Measurements from ENCODE around the gene TMEM91. TPM values are rescaled to one million over a fixed set of nuclear protein-coding genes. Genes with fewer than 3 reads are reported as not detected.

TMEM91 gene
- total RNA-seq (23.6 and 27.5 TPM in 2 replicates), polyA plus RNA-seq (51.8 and 55.7 TPM in 2 replicates)

- Histone ChIP-seq H3K4me1 (ENCODE audit: insufficient read depth) (peaks cover 14% of the 10 kb centered on the region), H3K4me3 (peak within 1 kb of the TSS; percentile 80), H3K79me2 (peaks cover 23% of the 10 kb centered on the region), H3K36me3 (replicated peaks; ENCODE audit: insufficient read depth, low read depth) (no peaks in the 10 kb centered on the region), H3K27ac (peak within 1 kb of the TSS; percentile 74), H3K9me2 (replicated peaks; ENCODE audit: insufficient read depth) (no peaks in the 10 kb centered on the region), H4K20me1 (ENCODE audit: insufficient read depth, poor library complexity, severe bottlenecking) (peaks cover 4% of the 10 kb centered on the region), H3K9me3 (ENCODE audit: low read depth) (no peaks in the 10 kb centered on the region), H3K27me3 (no peaks in the 10 kb centered on the region), H3K4me2 (peak within 1 kb of the TSS; percentile 95), H2AFZ (peak within 1 kb of the TSS; percentile 92)
- DNase-seq (ENCODE audit: low spot score): peak; percentile 52
- no peak for TF ChIP-seq EZH2 (IDR thresholded peaks at IDR 0.05; ENCODE audit: borderline replicate concordance)
- no peak for TF ChIP-seq CTCF (IDR thresholded peaks at IDR 0.05; ENCODE audit: poor library complexity)
- no peak for TF ChIP-seq EZH2phosphoT487 (IDR thresholded peaks at IDR 0.05; ENCODE audit: low read depth, severe bottlenecking, unreplicated experiment)
- under 1% methylated on average over 47 of the region's 47 CpGs for WGBS (ENCODE audit: low lambda C conversion rate, missing lambda C conversion rate)
Observed at GRCh38 chr19:41376241-41376997, at the start of gene TMEM91. TSS of gene TMEM91 (plus strand) at chr19:41376533. CDS start at chr19:41378310, 1,777 bp downstream.

DNA sequence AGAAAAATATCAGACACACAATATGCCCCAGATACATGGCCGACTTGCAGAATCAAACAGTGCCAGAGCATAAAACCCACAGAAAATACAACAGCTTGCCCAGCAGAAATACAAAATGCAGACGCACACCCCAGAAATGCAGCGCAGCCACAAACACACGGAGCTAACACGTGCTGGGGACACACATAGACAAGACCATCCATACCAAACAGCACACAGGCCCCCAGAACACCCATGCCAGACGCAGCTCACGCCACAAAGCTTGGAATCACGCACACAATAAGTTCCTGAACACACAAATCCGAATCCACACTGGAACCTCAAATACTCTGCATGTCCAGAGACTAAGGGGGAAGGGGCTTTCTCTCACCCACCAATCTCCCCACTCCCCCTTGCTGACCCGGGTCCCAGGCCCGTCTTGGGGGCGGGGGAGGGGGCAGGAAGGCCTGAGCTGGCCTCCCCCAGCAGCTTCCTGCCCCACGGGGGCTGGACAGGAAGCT lies 49.2 kb upstream of the TMEM91 start:
- H3K9me2 ChIP-seq (replicated peaks; ENCODE audit: insufficient read depth): no peaks in the 10 kb centered on the region
- peak overlapping the region; percentile 100 for H3K27ac ChIP-seq
- peak overlapping the region; percentile 82 for H3K4me2 ChIP-seq
- H3K9me3 ChIP-seq (ENCODE audit: low read depth): no peaks in the 10 kb centered on the region
- 74% methylated on average over 12 of the region's 13 CpGs for WGBS (ENCODE audit: low lambda C conversion rate, missing lambda C conversion rate)
- H2AFZ ChIP-seq: no peak overlapping the region
- TF ChIP-seq EZH2 (IDR thresholded peaks at IDR 0.05; ENCODE audit: borderline replicate concordance) (no peak), CTCF (IDR thresholded peaks at IDR 0.05; ENCODE audit: poor library complexity) (no peak), EZH2phosphoT487 (IDR thresholded peaks at IDR 0.05; ENCODE audit: low read depth, severe bottlenecking, unreplicated experiment) (no peak)
- no peaks in the 10 kb centered on the region for H3K79me2 ChIP-seq
- no peaks in the 10 kb centered on the region for H3K27me3 ChIP-seq
- no peak overlapping the region for H3K4me3 ChIP-seq
- no peaks in the 10 kb centered on the region for H3K36me3 ChIP-seq (replicated peaks; ENCODE audit: insufficient read depth, low read depth)
- peaks cover 59% of the 10 kb centered on the region for H3K4me1 ChIP-seq (ENCODE audit: insufficient read depth)
- H4K20me1 ChIP-seq (ENCODE audit: insufficient read depth, poor library complexity, severe bottlenecking): no peaks in the 10 kb centered on the region
- DNase-seq (ENCODE audit: low spot score): no peak

DNA sequence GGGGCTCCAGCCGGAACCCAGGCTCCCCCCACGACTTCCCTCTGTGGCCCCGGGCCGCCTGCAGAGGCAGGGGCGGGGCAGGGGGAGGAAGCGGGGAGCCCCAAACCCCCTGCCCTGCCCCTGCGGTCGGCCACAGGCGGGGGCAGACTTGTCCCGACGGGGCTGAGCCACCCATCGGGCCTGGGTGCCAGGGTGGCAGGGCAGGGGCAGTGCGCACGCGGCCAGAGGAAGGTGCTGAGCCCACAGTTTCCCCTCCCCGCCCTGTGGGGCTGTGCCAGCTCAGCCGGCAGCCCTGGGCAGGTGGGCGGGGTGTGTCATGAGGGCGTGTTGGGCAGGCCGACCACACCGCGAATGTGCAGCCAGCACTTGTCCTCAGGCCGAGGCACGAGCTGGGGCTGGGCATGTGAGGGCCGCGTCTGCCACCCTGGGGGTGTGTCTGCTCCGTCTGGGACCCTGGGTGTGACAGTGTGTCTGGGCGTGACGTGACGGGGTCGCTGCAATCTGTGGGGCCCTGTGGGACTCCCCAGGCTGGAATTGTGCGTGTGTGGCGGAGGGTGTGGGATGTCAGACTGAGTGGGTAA lies 48.7 kb upstream of the TMEM91 start:
- Histone ChIP-seq H3K27ac (peak overlapping the region; percentile 23), H3K4me3 (no peak overlapping the region), H3K9me3 (ENCODE audit: low read depth) (no peaks in the 10 kb centered on the region), H3K4me1 (ENCODE audit: insufficient read depth) (peaks cover 53% of the 10 kb centered on the region), H3K9me2 (replicated peaks; ENCODE audit: insufficient read depth) (no peaks in the 10 kb centered on the region), H2AFZ (no peak overlapping the region), H3K36me3 (replicated peaks; ENCODE audit: insufficient read depth, low read depth) (no peaks in the 10 kb centered on the region), H4K20me1 (ENCODE audit: insufficient read depth, poor library complexity, severe bottlenecking) (no peaks in the 10 kb centered on the region), H3K27me3 (no peaks in the 10 kb centered on the region), H3K79me2 (no peaks in the 10 kb centered on the region), H3K4me2 (no peak overlapping the region)
- no peak for DNase-seq (ENCODE audit: low spot score)
- WGBS (ENCODE audit: low lambda C conversion rate, missing lambda C conversion rate): 82% methylated on average over 19 of the region's 33 CpGs
- TF ChIP-seq EZH2phosphoT487 (IDR thresholded peaks at IDR 0.05; ENCODE audit: low read depth, severe bottlenecking, unreplicated experiment) (no peak), CTCF (IDR thresholded peaks at IDR 0.05; ENCODE audit: poor library complexity) (no peak), EZH2 (IDR thresholded peaks at IDR 0.05; ENCODE audit: borderline replicate concordance) (no peak)
